HCT116 (cell line): ENCODE data around the gene TMEM9B. TPM values are rescaled to one million over a fixed set of nuclear protein-coding genes. Genes with fewer than 3 reads are reported as not detected.

Experiments
- ATAC-seq: fragments of 200-7000 bp; cut with Tn5 transposase; 2 replicates; pipeline ENCODE4 v1.9.1; 2020; ENCODE audit warnings: mild to moderate bottlenecking, moderate library complexity
- BruUV-seq: library from RNA; stranded (reverse); fragments of 400-500 nt; replicated peaks from 2 replicates; lab custom pipeline; 2021; lab: Mats Ljungman, UMichigan
- CTCF ChIA-PET: fragments of 300-600 bp; sonication (Branson Sonifier 250); formaldehyde crosslinking; loops from one replicate; lab custom pipeline; 2021; ENCODE audit warnings: antibody characterized with exemption; lab: Charles Lee
- POLR2A ChIA-PET: fragments of 300-600, 350-600 bp; sonication (Branson Sonifier 250); formaldehyde crosslinking; loops from one replicate; lab custom pipeline; 2021; ENCODE audit warnings: antibody characterized with exemption; lab: Charles Lee
- RAD21 ChIA-PET, 2 experiments: fragments of 300-600 bp; sonication (Branson Sonifier 250); formaldehyde crosslinking; loops; one replicate each; lab custom pipeline; 2023; ENCODE audit warnings: low total read pairs in 2 of 2; ENCODE audit not compliant: uncharacterized antibody in 2 of 2, unreplicated experiment in 2 of 2, low non-redundant PET in 1 of 2; lab: Charles Lee
- DNase-seq: peaks from one replicate; pipeline ENCODE4 v3.0.0-alpha.2; 2010; ENCODE audit warnings: low read depth, low spot score
- H2AFZ ChIP-seq: fragments of 200-600 bp; shearing (Covaris generic), sonication (generic); 2 replicates; pipeline ENCODE4 v1.6.1; 2017; ENCODE audit warnings: low read depth, mixed run types, mixed read lengths, antibody characterized with exemption, low read length; ENCODE audit not compliant: poor library complexity, severe bottlenecking
- H3K27ac ChIP-seq: 2 replicates; pipeline ENCODE4 v1.5.1; 2012; ENCODE audit warnings: low read depth, low read length
- H3K27me3 ChIP-seq: fragments of 200-600 bp; sonication (generic); 2 replicates; pipeline ENCODE4 v1.6.1; 2016; ENCODE audit warnings: mixed run types, low read length, mixed read lengths; ENCODE audit not compliant: insufficient read depth
- H3K36me3 ChIP-seq, 2 experiments: fragments of 200-500 bp in 1 of 2; fragments of 200-600 bp in 1 of 2; sonication (Bioruptor generic) in 1 of 2; sonication (generic) in 1 of 2; 2 replicates each; pipeline versions ENCODE4 v1.5.1 to v1.6.1; 2014 to 2016; ENCODE audit warnings: low read length in 2 of 2, inconsistent platforms in 1 of 2, mixed read lengths in 1 of 2, mixed run types in 1 of 2; ENCODE audit not compliant: insufficient read depth in 2 of 2, control insufficient read depth in 1 of 2
- H3K4me1 ChIP-seq, 2 experiments: fragments of 200-600 bp in 1 of 2; sonication (generic) in 1 of 2; 2 replicates each; pipeline versions ENCODE4 v1.5.1 to v1.6.1; 2012 to 2017; ENCODE audit warnings: low read length in 2 of 2, inconsistent platforms in 1 of 2, mild to moderate bottlenecking in 1 of 2, mixed read lengths in 1 of 2, mixed run types in 1 of 2, moderate library complexity in 1 of 2; ENCODE audit not compliant: insufficient read depth in 2 of 2, control insufficient read depth in 1 of 2
- H3K4me2 ChIP-seq: fragments of 200-600 bp; sonication (generic); 2 replicates; pipeline ENCODE4 v1.6.1; 2017; ENCODE audit warnings: mixed run types, low read length, mixed read lengths
- H3K4me3 ChIP-seq, 2 experiments: fragments of 200-600 bp in 1 of 2; sonication (generic) in 1 of 2; replicated peaks in 1 of 2; 2 replicates each; pipeline ENCODE4 v1.5.1; 2011 to 2016; ENCODE audit warnings: low read length in 2 of 2, control low read depth in 1 of 2, low read depth in 1 of 2, mild to moderate bottlenecking in 1 of 2, mixed read lengths in 1 of 2, mixed run types in 1 of 2
- H3K79me2 ChIP-seq: fragments of 200-600 bp; sonication (generic); 2 replicates; pipeline ENCODE4 v1.6.1; 2017; ENCODE audit warnings: mild to moderate bottlenecking, mixed run types, low read length, moderate library complexity, mixed read lengths; ENCODE audit not compliant: insufficient read depth
- H3K9ac ChIP-seq: fragments of 200-600 bp; sonication (generic); 2 replicates; pipeline ENCODE4 v1.6.1; 2016; ENCODE audit warnings: low read length, mixed read lengths
- H3K9me2 ChIP-seq: fragments of 200-600 bp; sonication (generic), shearing (Covaris generic); 2 replicates; pipeline ENCODE4 v1.6.1; 2017; ENCODE audit warnings: mixed run types, mild to moderate bottlenecking, moderate library complexity; ENCODE audit not compliant: insufficient read depth
- H3K9me3 ChIP-seq, 2 experiments: fragments of 200-500 bp in 1 of 2; fragments of 200-600 bp in 1 of 2; sonication (Bioruptor generic) in 1 of 2; sonication (generic) in 1 of 2; 2 replicates each; pipeline ENCODE4 v1.6.1; 2014 to 2017; ENCODE audit warnings: low read length in 2 of 2, mixed read lengths in 2 of 2, inconsistent platforms in 1 of 2, low read depth in 1 of 2, mild to moderate bottlenecking in 1 of 2, mixed run types in 1 of 2, moderate library complexity in 1 of 2; ENCODE audit not compliant: control insufficient read depth in 1 of 2, insufficient read depth in 1 of 2
- H4K20me1 ChIP-seq: fragments of 200-600 bp; sonication (generic), shearing (Covaris generic); 2 replicates; pipeline ENCODE4 v1.6.1; 2017; ENCODE audit warnings: mixed run types, mild to moderate bottlenecking, moderate library complexity; ENCODE audit not compliant: insufficient read depth
- CBX3 ChIP-seq: IDR thresholded peaks from 2 replicates; pipeline ENCODE4 v1.6.1; 2012; ENCODE audit warnings: low read depth
- CEBPB ChIP-seq: IDR thresholded peaks from 2 replicates; pipeline ENCODE4 v1.6.1; 2012; ENCODE audit warnings: low read depth
- EGR1 ChIP-seq: IDR thresholded peaks from 2 replicates; pipeline ENCODE4 v1.6.1; 2012; ENCODE audit warnings: low read depth
- ELF1 ChIP-seq: IDR thresholded peaks from 2 replicates; pipeline ENCODE4 v1.6.1; 2012; ENCODE audit warnings: low read depth, borderline replicate concordance
- EZH2 ChIP-seq: fragments of 200-600 bp; sonication (generic); IDR thresholded peaks from 2 replicates; pipeline ENCODE4 v1.6.1; 2017; ENCODE audit warnings: antibody characterized with exemption, mixed run types
- EZH2phosphoT487 ChIP-seq: fragments of 200-600 bp; IDR thresholded peaks from 2 replicates; pipeline ENCODE4 v1.6.1; 2018; ENCODE audit warnings: antibody characterized with exemption, borderline replicate concordance
- FOSL1 ChIP-seq: IDR thresholded peaks from 2 replicates; pipeline ENCODE4 v1.6.1; 2012; ENCODE audit warnings: low read depth
- POLR2AphosphoS5 ChIP-seq: IDR thresholded peaks from 2 replicates; pipeline ENCODE4 v1.6.1; 2011; ENCODE audit warnings: mild to moderate bottlenecking, low read depth, low read length, moderate library complexity
- RAD21 ChIP-seq: IDR thresholded peaks from 2 replicates; pipeline ENCODE4 v1.6.1; 2012; ENCODE audit warnings: low read depth, mild to moderate bottlenecking
- SRF ChIP-seq: IDR thresholded peaks from 2 replicates; pipeline ENCODE4 v1.6.1; 2012; ENCODE audit warnings: low read depth
- TCF7L2 ChIP-seq: IDR thresholded peaks from 2 replicates; pipeline ENCODE4 v1.7.0; 2011; ENCODE audit warnings: borderline replicate concordance, inconsistent platforms; ENCODE audit not compliant: insufficient read depth, insufficient read length; ENCODE audit errors: extremely low read depth
- YY1 ChIP-seq: IDR thresholded peaks from 2 replicates; pipeline ENCODE4 v1.6.1; 2011; ENCODE audit warnings: low read length, low read depth, moderate library complexity, mild to moderate bottlenecking; ENCODE audit not compliant: insufficient replicate concordance; ENCODE audit errors: extremely low read depth
- ZFX ChIP-seq: fragments of 450-650 bp; IDR thresholded peaks from 2 replicates; pipeline ENCODE4 v1.6.1; 2017
- ZNF274 ChIP-seq: fragments of 200-500 bp; sonication (Bioruptor generic); IDR thresholded peaks from 2 replicates; pipeline ENCODE4 v1.6.1; 2014; ENCODE audit warnings: mild to moderate bottlenecking, low read depth, low read length, inconsistent platforms
- intact Hi-C: fragments of 100-400 bp; cut with micrococcal nuclease; formaldehyde crosslinking; loops from 2 replicates; pipeline ENCODE4 v1.10.0; 2022
- total RNA-seq: library from RNA; stranded (reverse); gene quantifications from one replicate; pipeline ENCODE4 v1.2.1, GENCODE V29; 2021; ENCODE audit not compliant: unreplicated experiment
- TF ChIP-seq, protein P1 (sequence below): IDR thresholded peaks from 2 replicates; pipeline ENCODE4 v1.6.1; 2012
- TF ChIP-seq, protein P2 (sequence below), 3 experiments: fragments of 200-600 bp in 1 of 3; sonication (generic) in 1 of 3; IDR thresholded peaks in 2 of 3; conservative IDR thresholded peaks in 1 of 3; 2 replicates each; pipeline ENCODE4 v1.5.1; 2012 to 2017; ENCODE audit warnings: low read depth in 2 of 3, low read length in 2 of 3, antibody characterized with exemption in 1 of 3, borderline replicate concordance in 1 of 3, control low read depth in 1 of 3, mild to moderate bottlenecking in 1 of 3, mixed read lengths in 1 of 3, mixed run types in 1 of 3, moderate library complexity in 1 of 3; ENCODE audit not compliant: insufficient read depth in 1 of 3
- TF ChIP-seq, protein P3 (sequence below): IDR thresholded peaks from 2 replicates; pipeline ENCODE4 v1.6.1; 2011; ENCODE audit warnings: mild to moderate bottlenecking, low read length, moderate library complexity; ENCODE audit not compliant: insufficient replicate concordance; ENCODE audit errors: extremely low read depth
- TF ChIP-seq, protein P4 (sequence below): IDR thresholded peaks from 2 replicates; pipeline ENCODE4 v1.6.1; 2012

The TMEM9B gene
- total RNA-seq, 1 experiment from 2014 or later = 26.8 TPM

DNA sequence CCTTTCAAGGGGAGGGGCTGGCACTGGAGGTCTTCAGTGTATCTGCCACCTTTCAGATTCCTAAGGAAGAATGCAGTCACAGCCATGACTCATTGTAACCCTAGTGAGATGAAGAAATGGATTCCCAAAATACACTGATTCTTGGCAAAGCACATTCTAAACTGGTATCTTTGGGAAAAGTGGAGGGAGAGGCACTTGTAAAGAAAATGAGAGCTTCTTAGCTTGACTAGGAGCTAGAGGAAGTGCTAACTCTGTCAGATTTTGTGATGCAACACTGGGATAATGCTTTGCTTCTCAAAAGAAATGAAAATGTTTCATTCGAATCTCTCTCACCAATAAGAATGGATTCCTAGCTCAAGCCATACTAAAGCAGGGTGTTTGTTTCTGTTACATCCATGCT lies 25.2 kb upstream of the TMEM9B start:
- POLR2A ChIA-PET = no interaction called here
- Histone ChIP-seq H3K27me3 (no peaks in the 10 kb centered on the region), H2AFZ (no peak overlapping the region), H3K9me3 (no peaks in the 10 kb centered on the region), H4K20me1 (no peaks in the 10 kb centered on the region), H3K4me3 (no peak overlapping the region), H3K36me3 (no peaks in the 10 kb centered on the region), H3K27ac (no peak overlapping the region), H3K79me2 (no peaks in the 10 kb centered on the region), H3K9ac (no peak overlapping the region), H3K9me2 (no peaks in the 10 kb centered on the region), H3K4me2 (peak overlapping the region; percentile 19; the same call in 1 of the 2 replicates)
- ATAC-seq (no peak; the same call in 1 of the 2 replicates), DNase-seq (no peak)
- CTCF ChIA-PET = no interaction called here
- RAD21 ChIA-PET = no interaction called here
- intact Hi-C loops = no loop called here
- TF ChIP-seq RAD21 (no peak), ELF1 (no peak), YY1 (no peak), EZH2phosphoT487 (no peak), SRF (no peak), CEBPB (no peak), POLR2AphosphoS5 (no peak), FOSL1 (no peak), ZFX (no peak), ZNF274 (no peak), EZH2 (no peak), EGR1 (no peak), CBX3 (no peak), TCF7L2 (no peak)
- TF ChIP-seq, protein P1, sequence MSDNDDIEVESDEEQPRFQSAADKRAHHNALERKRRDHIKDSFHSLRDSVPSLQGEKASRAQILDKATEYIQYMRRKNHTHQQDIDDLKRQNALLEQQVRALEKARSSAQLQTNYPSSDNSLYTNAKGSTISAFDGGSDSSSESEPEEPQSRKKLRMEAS = no peak
- TF ChIP-seq, protein P2, sequence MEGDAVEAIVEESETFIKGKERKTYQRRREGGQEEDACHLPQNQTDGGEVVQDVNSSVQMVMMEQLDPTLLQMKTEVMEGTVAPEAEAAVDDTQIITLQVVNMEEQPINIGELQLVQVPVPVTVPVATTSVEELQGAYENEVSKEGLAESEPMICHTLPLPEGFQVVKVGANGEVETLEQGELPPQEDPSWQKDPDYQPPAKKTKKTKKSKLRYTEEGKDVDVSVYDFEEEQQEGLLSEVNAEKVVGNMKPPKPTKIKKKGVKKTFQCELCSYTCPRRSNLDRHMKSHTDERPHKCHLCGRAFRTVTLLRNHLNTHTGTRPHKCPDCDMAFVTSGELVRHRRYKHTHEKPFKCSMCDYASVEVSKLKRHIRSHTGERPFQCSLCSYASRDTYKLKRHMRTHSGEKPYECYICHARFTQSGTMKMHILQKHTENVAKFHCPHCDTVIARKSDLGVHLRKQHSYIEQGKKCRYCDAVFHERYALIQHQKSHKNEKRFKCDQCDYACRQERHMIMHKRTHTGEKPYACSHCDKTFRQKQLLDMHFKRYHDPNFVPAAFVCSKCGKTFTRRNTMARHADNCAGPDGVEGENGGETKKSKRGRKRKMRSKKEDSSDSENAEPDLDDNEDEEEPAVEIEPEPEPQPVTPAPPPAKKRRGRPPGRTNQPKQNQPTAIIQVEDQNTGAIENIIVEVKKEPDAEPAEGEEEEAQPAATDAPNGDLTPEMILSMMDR (IDR thresholded peaks at IDR 0.05 in 2 of 3, conservative IDR thresholded peaks at IDR 0.05 in 1 of 3; ENCODE audit: borderline replicate concordance in 1 of 3, insufficient read depth in 1 of 3, low read depth in 2 of 3, low read length in 2 of 3) = no peak
- TF ChIP-seq, protein P3, sequence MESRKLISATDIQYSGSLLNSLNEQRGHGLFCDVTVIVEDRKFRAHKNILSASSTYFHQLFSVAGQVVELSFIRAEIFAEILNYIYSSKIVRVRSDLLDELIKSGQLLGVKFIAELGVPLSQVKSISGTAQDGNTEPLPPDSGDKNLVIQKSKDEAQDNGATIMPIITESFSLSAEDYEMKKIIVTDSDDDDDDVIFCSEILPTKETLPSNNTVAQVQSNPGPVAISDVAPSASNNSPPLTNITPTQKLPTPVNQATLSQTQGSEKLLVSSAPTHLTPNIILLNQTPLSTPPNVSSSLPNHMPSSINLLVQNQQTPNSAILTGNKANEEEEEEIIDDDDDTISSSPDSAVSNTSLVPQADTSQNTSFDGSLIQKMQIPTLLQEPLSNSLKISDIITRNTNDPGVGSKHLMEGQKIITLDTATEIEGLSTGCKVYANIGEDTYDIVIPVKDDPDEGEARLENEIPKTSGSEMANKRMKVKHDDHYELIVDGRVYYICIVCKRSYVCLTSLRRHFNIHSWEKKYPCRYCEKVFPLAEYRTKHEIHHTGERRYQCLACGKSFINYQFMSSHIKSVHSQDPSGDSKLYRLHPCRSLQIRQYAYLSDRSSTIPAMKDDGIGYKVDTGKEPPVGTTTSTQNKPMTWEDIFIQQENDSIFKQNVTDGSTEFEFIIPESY = no peak
- TF ChIP-seq, protein P4, sequence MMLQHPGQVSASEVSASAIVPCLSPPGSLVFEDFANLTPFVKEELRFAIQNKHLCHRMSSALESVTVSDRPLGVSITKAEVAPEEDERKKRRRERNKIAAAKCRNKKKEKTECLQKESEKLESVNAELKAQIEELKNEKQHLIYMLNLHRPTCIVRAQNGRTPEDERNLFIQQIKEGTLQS = no peak
- TF ChIP-seq, all 23 proteins: peak for 0
- no TSS peak for BruUV-seq
- H3K4me1 ChIP-seq = peaks cover 0 to 12% of the 10 kb centered on the region in 2 experiments; a peak in 2 of 4 replicates
